Ramos (cell line): ENCODE results near the gene SORCS2.

Source experiments
- in situ Hi-C: fragments of 300-500 bp; cut with MboI; formaldehyde crosslinking; loops from one replicate; pipeline ENCODE4 v1.14.3; 2022; ENCODE audit warnings: low sequenced_read_pairs; ENCODE audit not compliant: unreplicated experiment

Gene SORCS2

GRCh38 chr4:7183780-7184460, 8.4 kb upstream of the SORCS2 start:
- in situ Hi-C loops, result no loop called here

GRCh38 chr4:7185487-7186030, 6.8 kb upstream of the SORCS2 start:
- in situ Hi-C loops, result no loop called here

GRCh38 chr4:7186031-7186430, 6.3 kb upstream of the SORCS2 start:
- in situ Hi-C loops, result no loop called here

GRCh38 chr4:7186516-7187167, 5.7 kb upstream of the SORCS2 start:
- in situ Hi-C loops, result no loop called here

GRCh38 chr4:7187168-7187535, 5.2 kb upstream of the SORCS2 start:
- in situ Hi-C loops, result no loop called here

GRCh38 chr4:7187691-7188090, 4.6 kb upstream of the SORCS2 start:
- in situ Hi-C loops, result no loop called here

- in situ Hi-C loops, result no loop called here
Observed at GRCh38 chr4:7189066-7189465, 3.3 kb upstream of the SORCS2 start.

- in situ Hi-C loops, result no loop called here
Observed at GRCh38 chr4:7189475-7190277, 2.7 kb upstream of the SORCS2 start.

GRCh38 chr4:7190278-7190594, 2.1 kb upstream of the SORCS2 start:
- in situ Hi-C loops, result no loop called here

GRCh38 chr4:7190691-7191545, 1.4 kb upstream of the SORCS2 start:
- in situ Hi-C loops, result no loop called here

GRCh38 chr4:7191546-7192251, 639 bp upstream of the SORCS2 start:
- in situ Hi-C loops, result no loop called here

GRCh38 chr4:7193030-7193958, 956 bp downstream of the SORCS2 start:
- in situ Hi-C loops, result no loop called here

- in situ Hi-C loops, result no loop called here
Observed at GRCh38 chr4:7194251-7195140, 2.2 kb downstream of the SORCS2 start.

GRCh38 chr4:7195141-7195515, 2.8 kb downstream of the SORCS2 start:
- in situ Hi-C loops, result no loop called here

GRCh38 chr4:7195546-7196287, 3.4 kb downstream of the SORCS2 start:
- in situ Hi-C loops, result no loop called here

- in situ Hi-C loops, result no loop called here
Observed at GRCh38 chr4:7196288-7196651, 3.9 kb downstream of the SORCS2 start.

- in situ Hi-C loops, result no loop called here
Observed at GRCh38 chr4:7196736-7197135, 4.4 kb downstream of the SORCS2 start.
